Gastrocnemius medialis (tissue), 4 donors: ENCODE data around the gene PRKCD. TPM values are rescaled to one million over a fixed set of nuclear protein-coding genes. Genes with fewer than 3 reads are reported as not detected.

ENCODE experiments used
- ATAC-seq, 2 donors: fragments of 150-250 bp; one replicate each; pipeline ENCODE4 v1.9.1; 2016
- DNase-seq, 2 donors: peaks; one replicate each; pipeline ENCODE4 v3.0.0-alpha.2; 2019
- H3K27ac ChIP-seq, 4 donors: fragments of 200-600 bp; sonication (generic); 1 replicate in 1 of 4; 2 replicates in 3 of 4; pipeline ENCODE4 v1.5.1; 2016 to 2018; ENCODE audit warnings: mild to moderate bottlenecking in 2 of 4, moderate library complexity in 1 of 4
- H3K27me3 ChIP-seq, 3 donors: fragments of 200-600 bp; sonication (generic) in 2 of 3; 1 replicate in 1 of 3; 2 replicates in 2 of 3; pipeline versions ENCODE4 v1.5.1 to v1.6.0; 2016 to 2019; ENCODE audit warnings: mild to moderate bottlenecking in 1 of 3, moderate library complexity in 1 of 3
- H3K36me3 ChIP-seq, 2 donors: fragments of 200-600 bp; sonication (generic) in 1 of 2; one replicate each; pipeline ENCODE4 v1.5.1; 2017 to 2018
- H3K4me1 ChIP-seq, 2 donors: fragments of 200-600 bp; sonication (generic) in 1 of 2; one replicate each; pipeline ENCODE4 v1.5.1; 2016 to 2017; ENCODE audit warnings: mild to moderate bottlenecking in 2 of 2
- H3K4me3 ChIP-seq, 4 donors: fragments of 200-600 bp; sonication (generic) in 3 of 4; 1 replicate in 1 of 4; 2 replicates in 3 of 4; pipeline ENCODE4 v1.5.1; 2016 to 2019; ENCODE audit warnings: mild to moderate bottlenecking in 2 of 4
- H3K9me3 ChIP-seq, 3 donors: fragments of 200-600 bp; sonication (generic) in 2 of 3; 1 replicate in 1 of 3; 2 replicates in 2 of 3; pipeline ENCODE4 v1.5.1; 2016 to 2019
- POLR2A ChIP-seq, 2 donors: fragments of 450-650 bp; IDR thresholded peaks; one replicate each; pipeline ENCODE4 v1.6.1; 2017; ENCODE audit warnings: antibody characterized with exemption in 2 of 2, mild to moderate bottlenecking in 2 of 2, moderate library complexity in 2 of 2
- in situ Hi-C, 4 donors: fragments of 200-750 bp; cut with MboI; loops; one replicate each; pipeline versions ENCODE4 v1.15.0 to v1.8.0; 2017; ENCODE audit warnings: low sequenced_read_pairs in 4 of 4
- intact Hi-C: fragments of 100-400 bp; cut with DNase I; formaldehyde crosslinking; loops from one replicate; pipeline ENCODE4 v1.15.1; 2023; ENCODE audit warnings: low total_unique reads
- total RNA-seq, 4 donors: library from RNA; depleted of rRNA; stranded (reverse); fragments of >200 nt; gene quantifications; one replicate each; pipeline versions ENCODE4 v1.1.0 to v1.2.3, GENCODE V29; 2016
- TF ChIP-seq, protein P1 (sequence below), 5 experiments: fragments of 450-650 bp in 3 of 5; fragments of 200-600 bp in 2 of 5; sonication (generic) in 2 of 5; IDR thresholded peaks in 4 of 5; conservative IDR thresholded peaks in 1 of 5; 1 replicate in 4 of 5; 2 replicates in 1 of 5; pipeline ENCODE4 v1.5.1; 2016 to 2019; ENCODE audit warnings: antibody characterized with exemption in 5 of 5, mild to moderate bottlenecking in 3 of 5, moderate library complexity in 3 of 5

Gene PRKCD
- total RNA-seq, 4 donors from 2014 or later: 2.1 to 5.9 (median 3.4) TPM

DNA sequence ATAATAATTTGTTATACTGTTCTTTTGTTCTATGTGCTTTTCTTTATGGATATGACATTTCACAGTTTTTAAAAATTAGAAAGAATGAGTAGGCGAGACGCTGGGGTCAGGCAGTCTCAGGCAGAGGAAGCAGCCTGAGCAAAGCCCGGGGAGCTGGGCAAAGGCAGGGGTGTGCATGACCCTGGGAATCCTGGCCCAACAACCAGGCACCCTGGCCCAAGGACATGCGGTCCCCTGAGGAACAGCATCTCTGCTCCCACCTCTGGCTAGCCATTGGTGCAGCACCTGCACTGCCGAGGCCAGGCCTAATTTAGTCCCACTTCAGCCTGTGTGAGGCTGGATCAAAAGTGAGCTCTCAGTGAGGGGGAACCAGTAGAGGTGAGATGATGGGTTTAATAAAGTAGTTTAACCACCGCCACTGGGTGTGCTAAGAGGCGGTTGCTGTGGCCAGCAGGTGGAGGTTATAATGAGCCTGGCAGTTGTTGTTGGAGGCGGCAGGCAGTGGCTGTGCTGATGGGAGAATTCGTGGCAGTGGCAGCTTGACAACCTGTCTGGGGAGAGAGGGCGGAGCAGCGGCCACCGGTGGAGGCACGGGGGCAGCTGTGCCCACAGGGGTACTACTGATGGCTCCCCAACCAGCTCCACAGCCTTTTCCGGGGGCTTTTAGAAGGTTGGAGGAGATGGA lies 41.5 kb downstream of the PRKCD start:
- no peak for ATAC-seq
- in situ Hi-C loops: loop anchor here in 1 of 4 donors (5.0 kb wide), 1 partner anchor 90 kb away; no protein-coding TSS in a partner anchor
- TF ChIP-seq, protein P1, sequence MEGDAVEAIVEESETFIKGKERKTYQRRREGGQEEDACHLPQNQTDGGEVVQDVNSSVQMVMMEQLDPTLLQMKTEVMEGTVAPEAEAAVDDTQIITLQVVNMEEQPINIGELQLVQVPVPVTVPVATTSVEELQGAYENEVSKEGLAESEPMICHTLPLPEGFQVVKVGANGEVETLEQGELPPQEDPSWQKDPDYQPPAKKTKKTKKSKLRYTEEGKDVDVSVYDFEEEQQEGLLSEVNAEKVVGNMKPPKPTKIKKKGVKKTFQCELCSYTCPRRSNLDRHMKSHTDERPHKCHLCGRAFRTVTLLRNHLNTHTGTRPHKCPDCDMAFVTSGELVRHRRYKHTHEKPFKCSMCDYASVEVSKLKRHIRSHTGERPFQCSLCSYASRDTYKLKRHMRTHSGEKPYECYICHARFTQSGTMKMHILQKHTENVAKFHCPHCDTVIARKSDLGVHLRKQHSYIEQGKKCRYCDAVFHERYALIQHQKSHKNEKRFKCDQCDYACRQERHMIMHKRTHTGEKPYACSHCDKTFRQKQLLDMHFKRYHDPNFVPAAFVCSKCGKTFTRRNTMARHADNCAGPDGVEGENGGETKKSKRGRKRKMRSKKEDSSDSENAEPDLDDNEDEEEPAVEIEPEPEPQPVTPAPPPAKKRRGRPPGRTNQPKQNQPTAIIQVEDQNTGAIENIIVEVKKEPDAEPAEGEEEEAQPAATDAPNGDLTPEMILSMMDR (IDR thresholded peaks at IDR 0.05 in 4 of 5, conservative IDR thresholded peaks at IDR 0.05 in 1 of 5): no peak
- TF ChIP-seq POLR2A (IDR thresholded peaks at IDR 0.05): no peak

DNA sequence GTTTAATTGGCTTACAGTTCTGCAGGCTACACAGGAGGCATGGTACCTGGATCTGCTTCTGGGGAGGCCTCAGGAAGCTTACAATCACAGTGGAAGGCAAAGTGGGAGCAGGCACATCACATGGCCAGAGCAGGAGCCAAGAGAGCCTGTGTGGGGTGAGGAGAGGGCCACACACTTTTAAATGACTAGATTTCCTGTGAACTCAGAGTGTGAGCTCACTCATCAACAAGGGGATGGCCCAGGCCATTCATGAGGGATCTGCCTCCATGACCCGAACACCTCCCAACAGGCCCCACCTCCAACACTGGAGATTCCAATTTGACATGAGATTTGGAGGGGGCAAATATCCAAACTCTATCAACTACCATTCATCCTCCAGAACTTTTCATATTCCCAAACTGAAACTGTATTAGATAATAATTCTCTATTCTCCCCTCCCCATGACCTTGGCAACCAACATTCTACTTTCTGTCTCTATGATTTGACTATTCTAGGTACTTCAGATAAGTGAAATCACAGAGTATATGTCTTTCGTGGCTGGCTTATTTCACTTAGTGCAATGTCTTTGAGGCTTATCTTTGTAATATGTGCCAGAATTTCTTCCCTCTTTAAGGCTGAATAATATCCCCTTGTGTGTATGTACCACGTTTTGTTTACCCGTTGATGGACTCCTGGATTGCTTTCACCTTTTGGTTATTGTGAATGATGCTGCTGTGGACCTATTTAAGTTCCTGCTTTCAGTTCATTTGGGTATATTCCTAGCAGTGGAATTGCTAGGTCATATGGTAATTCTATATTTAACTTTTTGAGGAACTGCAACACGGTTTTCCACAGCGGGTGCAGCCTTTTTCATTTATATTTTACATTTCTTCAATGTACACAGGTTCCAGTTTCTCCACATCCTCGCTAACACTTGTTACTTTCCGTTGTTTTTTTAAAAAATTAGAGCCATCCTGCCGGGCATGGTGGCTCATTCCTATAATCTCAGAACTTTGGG lies 51.0 kb downstream of the PRKCD start:
- Histone ChIP-seq H3K9me3 (peaks cover 0 to 5% (median 0%) of the 10 kb centered on the region in 3 donors), H3K27me3 (no peaks in the 10 kb centered on the region), H3K4me3 (no peak overlapping the region), H3K4me1 (no peaks in the 10 kb centered on the region), H3K27ac (no peak overlapping the region), H3K36me3 (no peaks in the 10 kb centered on the region)
- in situ Hi-C loops: no loop called here
- no peak for TF ChIP-seq POLR2A (IDR thresholded peaks at IDR 0.05)
- TF ChIP-seq, protein P1 (IDR thresholded peaks at IDR 0.05 in 4 of 5, conservative IDR thresholded peaks at IDR 0.05 in 1 of 5): no peak
- ATAC-seq: no peak
- intact Hi-C loops: no loop called here
- no peak for DNase-seq

More for the DNA sequence above, 41.5 kb downstream of the PRKCD start:
- Histone ChIP-seq H3K4me3 (no peak overlapping the region), H3K9me3 (no peaks in the 10 kb centered on the region), H3K36me3 (no peaks in the 10 kb centered on the region), H3K4me1 (no peaks in the 10 kb centered on the region), H3K27me3 (no peaks in the 10 kb centered on the region), H3K27ac (no peak overlapping the region)
- DNase-seq: no peak
- intact Hi-C loops: no loop called here

DNA sequence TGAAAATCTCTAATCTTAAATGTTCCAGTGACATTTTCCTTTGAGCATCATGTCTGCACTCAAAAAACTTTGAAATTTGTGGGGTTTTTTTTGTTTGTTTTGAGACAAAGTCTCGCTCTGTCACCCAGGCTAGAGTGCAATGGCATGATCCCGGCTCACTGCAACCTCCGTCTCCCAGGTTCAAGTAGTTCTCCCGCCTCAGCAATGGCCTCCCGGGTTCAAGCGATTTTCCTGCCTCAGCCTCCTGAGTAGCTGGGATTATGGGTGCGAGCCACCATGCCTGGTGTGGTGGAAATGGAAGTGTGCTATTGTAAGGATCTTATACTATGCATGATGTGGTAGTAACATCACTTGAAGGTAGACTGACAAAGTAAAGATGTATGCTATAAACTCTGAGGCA lies 52.3 kb downstream of the PRKCD start:
- TF ChIP-seq, protein P1 (IDR thresholded peaks at IDR 0.05 in 4 of 5, conservative IDR thresholded peaks at IDR 0.05 in 1 of 5): no peak
- H3K27me3 ChIP-seq: no peaks in the 10 kb centered on the region
- ATAC-seq (no peak), DNase-seq (no peak)
- no peak overlapping the region for H3K4me3 ChIP-seq
- H3K36me3 ChIP-seq: no peaks in the 10 kb centered on the region
- peaks cover 0 to 4% (median 0%) of the 10 kb centered on the region in 3 donors for H3K9me3 ChIP-seq
- intact Hi-C loops: no loop called here
- H3K4me1 ChIP-seq: no peaks in the 10 kb centered on the region
- in situ Hi-C loops: no loop called here
- no peak overlapping the region for H3K27ac ChIP-seq

DNA sequence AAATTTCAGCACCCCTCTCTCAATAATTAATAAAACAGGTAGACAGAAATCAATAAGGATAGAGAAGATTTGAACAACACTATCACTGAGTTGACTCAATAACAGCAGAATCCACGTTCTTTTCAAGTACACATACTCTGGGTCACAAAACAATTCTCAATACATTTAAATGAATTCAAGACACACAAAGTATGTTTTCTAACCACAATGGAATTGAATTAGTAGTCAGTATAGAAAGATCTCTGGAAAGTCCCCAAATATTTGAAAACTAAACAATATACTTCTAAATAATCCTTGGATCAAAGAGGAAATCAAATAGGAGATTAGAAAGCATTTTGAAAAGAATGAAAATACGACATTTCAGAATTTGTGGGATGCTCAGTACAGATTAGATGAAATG lies 54.8 kb downstream of the PRKCD start:
- DNase-seq: no peak
- no peak for ATAC-seq

More for the DNA sequence above, 54.8 kb downstream of the PRKCD start:
- no peak overlapping the region for H3K4me3 ChIP-seq
- H3K27ac ChIP-seq: no peak overlapping the region
- H3K27me3 ChIP-seq: no peaks in the 10 kb centered on the region
- H3K4me1 ChIP-seq: no peaks in the 10 kb centered on the region
- intact Hi-C loops (no loop called here), in situ Hi-C loops (no loop called here)
- TF ChIP-seq POLR2A (IDR thresholded peaks at IDR 0.05): no peak
- TF ChIP-seq, protein P1 (IDR thresholded peaks at IDR 0.05 in 4 of 5, conservative IDR thresholded peaks at IDR 0.05 in 1 of 5): no peak
- no peaks in the 10 kb centered on the region for H3K9me3 ChIP-seq
- H3K36me3 ChIP-seq: no peaks in the 10 kb centered on the region
